Heart left ventricle (tissue), 16 donors: Measurements from ENCODE around the gene GHR. TPM values are rescaled to one million over a fixed set of nuclear protein-coding genes. Genes with fewer than 3 reads are reported as not detected.

ENCODE experiments used
- ATAC-seq, 4 donors: fragments of 200-7000 bp; cut with Tn5 transposase; one replicate each; pipeline ENCODE4 v1.9.1; 2020 to 2022; ENCODE audit warnings: moderate library complexity in 4 of 4, mild to moderate bottlenecking in 3 of 4, moderate number of reproducible peaks in 1 of 4
- DNase-seq, 5 donors: peaks; one replicate each; pipeline ENCODE4 v3.0.0-alpha.2; 2020
- H3K27ac ChIP-seq, 12 donors: fragments of 200-600 bp; sonication (generic) in 4 of 12; one replicate each; pipeline versions ENCODE4 v1.5.0 to v1.8.0; 2016 to 2022; ENCODE audit warnings: mild to moderate bottlenecking in 2 of 12
- H3K27me3 ChIP-seq, 9 donors: fragments of 200-600 bp; sonication (generic) in 2 of 9; one replicate each; pipeline versions ENCODE4 v1.5.1 to v1.8.0; 2016 to 2022; ENCODE audit warnings: mild to moderate bottlenecking in 3 of 9
- H3K36me3 ChIP-seq, 9 donors: fragments of 200-600 bp; sonication (generic) in 2 of 9; one replicate each; pipeline versions ENCODE4 v1.5.0 to v1.8.0; 2018 to 2022; ENCODE audit warnings: mild to moderate bottlenecking in 2 of 9
- H3K4me1 ChIP-seq, 12 donors: fragments of 200-600 bp; sonication (generic) in 4 of 12; one replicate each; pipeline versions ENCODE4 v1.5.0 to v1.8.0; 2016 to 2022; ENCODE audit warnings: mild to moderate bottlenecking in 3 of 12
- H3K4me3 ChIP-seq, 12 donors: fragments of 200-600 bp; sonication (generic) in 4 of 12; one replicate each; pipeline versions ENCODE4 v1.5.0 to v1.8.0; 2017 to 2022; ENCODE audit warnings: mild to moderate bottlenecking in 9 of 12, moderate library complexity in 4 of 12
- H3K9me3 ChIP-seq, 12 donors: fragments of 200-600 bp; sonication (generic) in 4 of 12; one replicate each; pipeline versions ENCODE4 v1.5.0 to v1.8.0; 2016 to 2022; ENCODE audit warnings: mild to moderate bottlenecking in 1 of 12
- CTCF ChIP-seq, 12 donors: fragments of 200-600 bp; sonication (generic) in 4 of 12; IDR thresholded peaks; one replicate each; pipeline versions ENCODE4 v1.5.0 to v1.8.0; 2018 to 2022; ENCODE audit warnings: antibody characterized with exemption in 12 of 12, mild to moderate bottlenecking in 5 of 12
- POLR2A ChIP-seq, 2 donors: fragments of 450-650 bp; IDR thresholded peaks; one replicate each; pipeline ENCODE4 v1.6.1; 2017; ENCODE audit warnings: antibody characterized with exemption in 2 of 2, mild to moderate bottlenecking in 2 of 2, moderate library complexity in 2 of 2
- WGBS, 4 donors: extraction: QIAGEN DNeasy Blood & Tissue Kit in 2 of 4; methylation state at CpG; one replicate each; pipeline versions ENCODE4 v1.1.5 to v1.1.7; 2013 to 2018; 5-methylcytosine and 5-hydroxymethylcytosine counted together
- intact Hi-C, 10 donors: fragments of 100-400 bp; cut with DNase I; formaldehyde crosslinking; loops; one replicate each; pipeline versions ENCODE4 v1.11.1 to v1.14.2; 2022
- polyA plus RNA-seq, 2 donors: library from polyadenylated mRNA; stranded (reverse); fragments of 200-250 nt; gene quantifications; one replicate each; pipeline ENCODE4 v1.2.3, GENCODE V29; 2013
- total RNA-seq, 9 donors: library from RNA; depleted of rRNA in 2 of 9; stranded (reverse); fragments of >200 nt in 2 of 9; fragmentation: NEBNext Ultra II Directional in 3 of 9; extraction: Animal tissue kit (Norgen Biotek cat#: 25700) in 3 of 9; gene quantifications; one replicate each; pipeline versions ENCODE4 v1.1.0 to v1.2.4, GENCODE V29; 2016 to 2023
- donor health status: ischemic (EF 13 %, LVEDD 7.1; RV severe dilation, severe dysfunction).
- donor health status: healthy with polysubstance abuse.
- donor health status: DM: no; HTN: yes; CAD: no.
- donor health status: DM: no; HTN: no; CAD: no.
- donor health status: ischemic (EF 25% LVEDD 6.9; RV normal size, moderate dysfunction).
- donor health status: ischemic (EF 25% LVEDD 5.7; RV mildly dilated, moderate dysfunction).
- donor health status: healthy.
- donor health status: DM: yes; HTN: yes; CAD: no.
- donor health status: ischemic (EF 35%, LVEDD 5.7; RV mildly dilated, moderate dysfunction).
- donor health status: nonischemic (EF 11% LVEDD 7.7; RV severe dilation, severe dysfunction).
- donor health status: DM: yes; HTN: yes; CAD: no.
- donor health status: PGD.
- donor health status: ischemic (EF 29% LVEDD 5.4; RV normal size, mild dysfunction).
- donor health status: nonischemic (EF 23%, LVEDD 6.1; RV moderate dilation, normal function).

The GHR gene
- total and polyA plus RNA-seq, 11 donors, result 3.4 to 23.2 (median 11.3) TPM

GRCh38 chr5:42599106-42599505 lies 175.9 kb downstream of the GHR start:
- no peaks in the 10 kb centered on the region for H3K9me3 ChIP-seq
- H3K36me3 ChIP-seq, result no peaks in the 10 kb centered on the region
- DNase-seq (no peak), ATAC-seq (no peak)
- 86 to 94% (median 89%) methylated on average over 3 of the region's 3 CpGs for WGBS, 4 donors
- no peak overlapping the region for H3K4me3 ChIP-seq
- no peak overlapping the region for H3K27ac ChIP-seq
- intact Hi-C loops, result loop anchor here in 2 of 10 donors (5.0 to 10.0 kb wide), 3 partner anchors 33 to 96 kb away; no protein-coding TSS in a partner anchor
- TF ChIP-seq POLR2A (IDR thresholded peaks at IDR 0.05) (no peak), CTCF (IDR thresholded peaks at IDR 0.05) (no peak)
- H3K27me3 ChIP-seq, result no peaks in the 10 kb centered on the region
- peaks cover 0 to 23% (median 11%) of the 10 kb centered on the region in 12 donors for H3K4me1 ChIP-seq

- intact Hi-C loops, result no loop called here
- H3K27ac ChIP-seq, result no peak overlapping the region
- H3K36me3 ChIP-seq, result no peaks in the 10 kb centered on the region
- H3K27me3 ChIP-seq, result no peaks in the 10 kb centered on the region
- no peak for DNase-seq
- H3K4me1 ChIP-seq, result peaks cover 0 to 30% (median 10%) of the 10 kb centered on the region in 12 donors
- H3K9me3 ChIP-seq, result no peaks in the 10 kb centered on the region
- WGBS, 4 donors, result 97 to 100% (median 99%) methylated on average over 1 of the region's 1 CpG
- ATAC-seq, result no peak
- TF ChIP-seq CTCF (IDR thresholded peaks at IDR 0.05) (no peak), POLR2A (IDR thresholded peaks at IDR 0.05) (no peak)
- no peak overlapping the region for H3K4me3 ChIP-seq
Observed at GRCh38 chr5:42600441-42600840, 177.2 kb downstream of the GHR start.

GRCh38 chr5:42604171-42604711 lies 181.0 kb downstream of the GHR start:
- ATAC-seq (no peak), DNase-seq (no peak)
- Histone ChIP-seq H3K27ac (no peak overlapping the region), H3K27me3 (no peaks in the 10 kb centered on the region), H3K9me3 (no peaks in the 10 kb centered on the region), H3K4me3 (no peak overlapping the region), H3K36me3 (no peaks in the 10 kb centered on the region), H3K4me1 (peaks cover 0 to 18% (median 2%) of the 10 kb centered on the region in 12 donors)
- intact Hi-C loops, result no loop called here
- no peak for TF ChIP-seq CTCF (IDR thresholded peaks at IDR 0.05)
- no peak for TF ChIP-seq POLR2A (IDR thresholded peaks at IDR 0.05)

- intact Hi-C loops, result no loop called here
Observed at GRCh38 chr5:42605490-42605889, 182.3 kb downstream of the GHR start.

More at GRCh38 chr5:42605490-42605889, 182.3 kb downstream of the GHR start:
- 73 to 96% (median 88%) methylated on average over 2 of the region's 2 CpGs for WGBS, 4 donors
- H3K36me3 ChIP-seq, result no peaks in the 10 kb centered on the region
- H3K4me3 ChIP-seq, result no peak overlapping the region
- DNase-seq (no peak), ATAC-seq (no peak)
- H3K9me3 ChIP-seq, result no peaks in the 10 kb centered on the region
- no peak for TF ChIP-seq POLR2A (IDR thresholded peaks at IDR 0.05)
- TF ChIP-seq CTCF (IDR thresholded peaks at IDR 0.05), result no peak
- H3K4me1 ChIP-seq, result peaks cover 0 to 18% (median 2%) of the 10 kb centered on the region in 12 donors
- no peaks in the 10 kb centered on the region for H3K27me3 ChIP-seq
- no peak overlapping the region for H3K27ac ChIP-seq
